Kidney (tissue), 14 donors: ENCODE data around the gene CA10. TPM values are rescaled to one million over a fixed set of nuclear protein-coding genes. Genes with fewer than 3 reads are reported as not detected.

Source experiments
- DNase-seq, 5 donors: peaks; one replicate each; pipeline ENCODE4 v3.0.0-alpha.2; 2013 to 2020
- FAIRE-seq: peaks from 2 replicates; lab custom pipeline; 2012; peaks lifted over from hg19 to GRCh38; lab: Jason Lieb, UNC
- H3K27ac ChIP-seq, 2 donors: one replicate each; pipeline ENCODE4 v1.7.0; 2013; ENCODE audit warnings: low read depth in 2 of 2, low read length in 2 of 2, inconsistent platforms in 1 of 2
- H3K27me3 ChIP-seq: one replicate; pipeline ENCODE4 v1.7.1; 2013; ENCODE audit warnings: low read length, inconsistent platforms; ENCODE audit not compliant: control insufficient read depth, insufficient read depth
- H3K36me3 ChIP-seq, 3 donors: one replicate each; pipeline versions ENCODE4 v1.7.0 to v1.7.1; 2013; ENCODE audit warnings: low read length in 3 of 3, control low read depth in 1 of 3, inconsistent platforms in 1 of 3; ENCODE audit not compliant: insufficient read depth in 3 of 3, control insufficient read depth in 2 of 3
- H3K4me1 ChIP-seq, 3 donors: one replicate each; pipeline versions ENCODE4 v1.7.0 to v1.7.1; 2013; ENCODE audit warnings: low read length in 3 of 3, inconsistent platforms in 1 of 3, low read depth in 1 of 3; ENCODE audit not compliant: control insufficient read depth in 2 of 3, insufficient read depth in 2 of 3
- H3K4me3 ChIP-seq, 3 donors: one replicate each; pipeline versions ENCODE4 v1.7.0 to v1.8.1; 2013; ENCODE audit warnings: low read length in 3 of 3, control low read depth in 1 of 3, inconsistent platforms in 1 of 3
- H3K9ac ChIP-seq, 3 donors: one replicate each; pipeline versions ENCODE4 v1.7.0 to v1.7.1; 2013; ENCODE audit warnings: low read length in 3 of 3, control low read depth in 1 of 3, inconsistent platforms in 1 of 3
- H3K9me3 ChIP-seq, 3 donors: one replicate each; pipeline versions ENCODE4 v1.7.0 to v1.7.1; 2013; ENCODE audit warnings: low read length in 3 of 3, control low read depth in 1 of 3, inconsistent platforms in 1 of 3; ENCODE audit not compliant: control insufficient read depth in 2 of 3, insufficient read depth in 1 of 3
- CTCF ChIP-seq: IDR thresholded peaks from 3 replicates; pipeline ENCODE4 v1.5.1; 2012; ENCODE audit warnings: mild to moderate bottlenecking, moderate library complexity, borderline replicate concordance; ENCODE audit not compliant: insufficient read depth; ENCODE audit errors: extremely low read depth
- intact Hi-C: fragments of 100-400 bp; cut with DNase I; formaldehyde crosslinking; loops from one replicate; pipeline ENCODE4 v1.11.1; 2022
- polyA plus RNA-seq: library from polyadenylated mRNA; stranded (reverse); fragments of 350-450 nt; fragmentation: Illumina TruSeq; extraction: RNeasy Lipid Tissue Mini Kit (QIAGEN cat#74804); gene quantifications from one replicate; pipeline ENCODE4 v1.2.3, GENCODE V29; 2014; ENCODE audit warnings: low read depth, low replicate concordance; ENCODE audit not compliant: insufficient read depth
- total RNA-seq: library from RNA; stranded (reverse); fragmentation: NEBNext Ultra II Directional; extraction: Animal tissue kit (Norgen Biotek cat#: 25700); gene quantifications from one replicate; pipeline ENCODE4 v1.2.1, GENCODE V29; 2021
- donor health status: control.
- donor health status: control.
- donor health status: control.
- donor health status: control.
- donor health status: control.
- donor health status: DM: yes; HTN: yes; CAD: no.
- donor health status: Normal renal cell carcinoma (clear cell type).

Gene CA10
- total and polyA plus RNA-seq, 2 donors from 2014 or later, result 3.7 to 9.8 TPM

- DNase-seq (no peak), FAIRE-seq (no peak)
- Histone ChIP-seq H3K9ac (no peak overlapping the region), H3K4me1 (no peaks in the 10 kb centered on the region), H3K27me3 (no peaks in the 10 kb centered on the region), H3K4me3 (no peak overlapping the region), H3K36me3 (no peaks in the 10 kb centered on the region), H3K27ac (no peak overlapping the region), H3K9me3 (no peaks in the 10 kb centered on the region)
- TF ChIP-seq CTCF, result no peak
- intact Hi-C loops, result no loop called here
Measured at GRCh38 chr17:51827140-51827539, 331.4 kb downstream of the CA10 start.

- FAIRE-seq, result no peak
Measured at GRCh38 chr17:51820766-51821165, 337.7 kb downstream of the CA10 start.

DNA sequence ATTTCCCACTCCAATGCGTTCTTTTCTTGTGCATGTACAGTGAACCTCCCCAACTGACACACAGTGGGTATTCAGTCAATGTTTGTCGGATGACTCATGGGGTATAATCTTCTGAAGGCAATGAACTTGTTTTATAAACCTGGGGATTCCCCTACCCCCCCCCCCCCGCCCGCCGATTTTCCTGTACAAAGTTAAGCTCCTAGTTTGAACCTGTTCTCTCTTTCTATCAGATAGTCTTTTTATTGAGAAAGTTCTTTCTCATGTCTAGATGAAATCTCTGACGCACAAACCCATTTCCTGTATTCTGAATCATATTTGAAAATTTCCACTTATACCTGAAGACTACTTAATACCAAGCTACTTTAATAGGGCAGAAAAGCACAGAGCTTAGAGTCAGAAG, 338.3 kb downstream of the CA10 start:
- Histone ChIP-seq H3K4me3 (no peak overlapping the region), H3K36me3 (no peaks in the 10 kb centered on the region), H3K27me3 (no peaks in the 10 kb centered on the region), H3K9ac (no peak overlapping the region), H3K4me1 (peaks cover 0 to 1% (median 0%) of the 10 kb centered on the region in 3 donors), H3K9me3 (no peaks in the 10 kb centered on the region), H3K27ac (no peak overlapping the region)
- FAIRE-seq (no peak), DNase-seq (no peak)
- intact Hi-C loops, result no loop called here
- no peak for TF ChIP-seq CTCF

More at GRCh38 chr17:51820766-51821165, 337.7 kb downstream of the CA10 start:
- Histone ChIP-seq H3K9me3 (no peaks in the 10 kb centered on the region), H3K27me3 (no peaks in the 10 kb centered on the region), H3K27ac (no peak overlapping the region), H3K9ac (no peak overlapping the region), H3K4me3 (no peak overlapping the region), H3K36me3 (no peaks in the 10 kb centered on the region), H3K4me1 (no peaks in the 10 kb centered on the region)
- TF ChIP-seq CTCF, result no peak
- no peak for DNase-seq
- intact Hi-C loops, result no loop called here
